Neural progenitor cell (in vitro differentiated cells): ENCODE data around the gene GSTM4. TPM values are rescaled to one million over a fixed set of nuclear protein-coding genes. Genes with fewer than 3 reads are reported as not detected.

Experiments
- DNase-seq: peaks from one replicate; pipeline ENCODE4 v3.0.0-alpha.2; 2016; ENCODE audit warnings: low spot score
- H2AFZ ChIP-seq: fragments of 200-600 bp; sonication (generic); replicated peaks from 2 replicates; pipeline ENCODE4 v1.6.1; 2016; ENCODE audit warnings: antibody characterized with exemption
- H3F3A ChIP-seq: fragments of 200-600 bp; sonication (generic); 2 replicates; pipeline ENCODE4 v1.6.1; 2016; ENCODE audit warnings: antibody characterized with exemption, low read depth
- H3K27ac ChIP-seq: fragments of 200-600 bp; sonication (generic); 2 replicates; pipeline ENCODE4 v1.5.1; 2016; ENCODE audit warnings: mild to moderate bottlenecking
- H3K27me3 ChIP-seq: fragments of 200-600 bp; sonication (generic); 2 replicates; pipeline ENCODE4 v1.6.1; 2016; ENCODE audit warnings: mild to moderate bottlenecking, moderate library complexity
- H3K36me3 ChIP-seq: fragments of 200-600 bp; sonication (generic); 2 replicates; pipeline ENCODE4 v1.5.1; 2016
- H3K4me1 ChIP-seq: fragments of 200-600 bp; sonication (generic); 2 replicates; pipeline ENCODE4 v1.6.1; 2016; ENCODE audit warnings: mixed run types
- H3K4me2 ChIP-seq: fragments of 200-600 bp; sonication (generic); 2 replicates; pipeline ENCODE4 v1.6.1; 2016
- H3K4me3 ChIP-seq: fragments of 200-600 bp; sonication (generic); 2 replicates; pipeline ENCODE4 v1.5.1; 2016
- H3K79me2 ChIP-seq: fragments of 200-600 bp; sonication (generic); 2 replicates; pipeline ENCODE4 v1.6.1; 2016; ENCODE audit warnings: low read depth
- H3K9ac ChIP-seq: fragments of 200-600 bp; sonication (generic); 2 replicates; pipeline ENCODE4 v1.6.1; 2016
- H3K9me3 ChIP-seq: fragments of 200-600 bp; sonication (generic); 2 replicates; pipeline ENCODE4 v1.5.1; 2016; ENCODE audit warnings: low read depth
- H4K20me1 ChIP-seq: fragments of 200-600 bp; sonication (generic); 2 replicates; pipeline ENCODE4 v1.6.1; 2016; ENCODE audit warnings: low read depth
- H3K27ac Mint-ChIP-seq: 3 replicates; pipeline ENCODE4 v1.8.0; 2021; ENCODE audit warnings: mixed read lengths
- H3K27me3 Mint-ChIP-seq: 2 replicates; pipeline ENCODE4 v1.8.0; 2022; ENCODE audit warnings: low read depth, mild to moderate bottlenecking, inconsistent platforms, moderate library complexity, mixed read lengths; ENCODE audit not compliant: insufficient read depth
- H3K36me3 Mint-ChIP-seq: 3 replicates; pipeline ENCODE4 v1.8.0; 2021; ENCODE audit warnings: mixed read lengths
- H3K4me1 Mint-ChIP-seq: 3 replicates; pipeline ENCODE4 v1.8.0; 2021; ENCODE audit warnings: mixed read lengths
- H3K4me3 Mint-ChIP-seq: 3 replicates; pipeline ENCODE4 v1.8.0; 2021; ENCODE audit warnings: mild to moderate bottlenecking, moderate library complexity, mixed read lengths
- H3K9me3 Mint-ChIP-seq: 3 replicates; pipeline ENCODE4 v1.8.0; 2020; ENCODE audit warnings: mixed read lengths
- EZH2 ChIP-seq: fragments of 200-600 bp; sonication (generic); IDR thresholded peaks from 2 replicates; pipeline ENCODE4 v1.6.1; 2017; ENCODE audit warnings: antibody characterized with exemption, mild to moderate bottlenecking, moderate library complexity
- EZH2phosphoT487 ChIP-seq: fragments of 200-600 bp; sonication (generic); IDR thresholded peaks from 2 replicates; pipeline ENCODE4 v1.6.1; 2017; ENCODE audit warnings: antibody characterized with exemption
- total RNA-seq: library from RNA; depleted of rRNA; stranded (reverse); fragments of >200 nt; gene quantifications from 2 replicates; pipeline ENCODE4 v1.2.3, GENCODE V29; 2015; ENCODE audit warnings: low replicate concordance
- TF ChIP-seq, protein P1 (sequence below): fragments of 200-600 bp; sonication (generic); IDR thresholded peaks from 2 replicates; pipeline ENCODE4 v1.5.1; 2017; ENCODE audit warnings: antibody characterized with exemption, mild to moderate bottlenecking

The GSTM4 gene
- total RNA-seq, result 4.3 and 17.3 TPM in 2 replicates

DNA sequence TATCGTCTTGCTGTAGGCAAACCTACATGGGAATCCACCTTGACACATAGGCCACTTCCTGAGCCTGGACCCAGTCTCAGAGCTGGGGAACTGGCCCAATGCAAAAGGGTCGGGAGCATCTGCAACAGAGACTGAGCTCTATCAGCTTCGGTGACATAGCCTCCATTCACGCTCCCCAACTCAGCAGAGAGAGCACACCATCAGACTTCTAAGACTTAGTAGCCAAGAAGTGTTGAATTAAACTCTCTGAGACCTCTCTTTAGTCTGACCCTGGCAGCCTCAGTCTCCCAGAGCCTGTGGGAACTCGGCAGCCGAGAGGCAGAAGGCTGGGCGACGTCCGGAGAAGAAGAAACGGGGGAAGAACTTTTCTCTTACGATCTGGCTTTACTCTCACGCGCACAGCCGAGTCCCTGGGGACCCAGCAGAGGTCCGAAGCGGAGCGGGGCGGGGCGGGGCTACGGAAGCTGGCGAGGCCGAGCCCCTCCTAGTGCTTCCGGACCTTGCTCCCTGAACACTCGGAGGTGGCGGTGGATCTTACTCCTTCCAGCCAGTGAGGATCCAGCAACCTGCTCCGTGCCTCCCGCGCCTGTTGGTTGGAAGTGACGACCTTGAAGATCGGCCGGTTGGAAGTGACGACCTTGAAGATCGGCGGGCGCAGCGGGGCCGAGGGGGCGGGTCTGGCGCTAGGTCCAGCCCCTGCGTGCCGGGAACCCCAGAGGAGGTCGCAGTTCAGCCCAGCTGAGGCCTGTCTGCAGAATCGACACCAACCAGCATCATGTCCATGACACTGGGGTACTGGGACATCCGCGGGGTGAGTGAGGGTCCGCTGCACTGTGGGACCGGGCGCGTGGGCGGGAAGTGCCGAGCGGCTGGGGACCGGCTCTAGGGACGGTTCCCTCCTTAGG lies at the start of gene GSTM4:
GSTM4 (plus strand) TSS at position 485 of the 905 bp plus-strand sequence; CDS start at position 776, 291 bp downstream.
- peak; percentile 86 for DNase-seq
- Histone ChIP-seq H3K4me1 (peaks cover 3% of the 10 kb centered on the region), H3K4me2 (peak within 1 kb of the TSS; percentile 89), H3K9me3 (no peaks in the 10 kb centered on the region), H4K20me1 (no peaks in the 10 kb centered on the region), H3K27ac (no peak within 1 kb of the TSS), H3F3A (peaks cover 4% of the 10 kb centered on the region), H3K4me3 (peak within 1 kb of the TSS; percentile 64), H3K9ac (no peak within 1 kb of the TSS), H3K36me3 (no peaks in the 10 kb centered on the region), H3K79me2 (no peaks in the 10 kb centered on the region), H3K27me3 (peaks cover 46% of the 10 kb centered on the region), H2AFZ (peak within 1 kb of the TSS; percentile 67)
- H3K9me3 Mint-ChIP-seq, result no peaks in the 10 kb centered on the region
- H3K36me3 Mint-ChIP-seq, result peaks cover 6% of the 10 kb centered on the region
- peak within 1 kb of the TSS; percentile 92 for H3K27ac Mint-ChIP-seq
- peak within 1 kb of the TSS; percentile 93 for H3K4me3 Mint-ChIP-seq
- H3K4me1 Mint-ChIP-seq, result peaks cover 17% of the 10 kb centered on the region
- H3K27me3 Mint-ChIP-seq, result peaks cover 13% of the 10 kb centered on the region
- TF ChIP-seq, protein P1, sequence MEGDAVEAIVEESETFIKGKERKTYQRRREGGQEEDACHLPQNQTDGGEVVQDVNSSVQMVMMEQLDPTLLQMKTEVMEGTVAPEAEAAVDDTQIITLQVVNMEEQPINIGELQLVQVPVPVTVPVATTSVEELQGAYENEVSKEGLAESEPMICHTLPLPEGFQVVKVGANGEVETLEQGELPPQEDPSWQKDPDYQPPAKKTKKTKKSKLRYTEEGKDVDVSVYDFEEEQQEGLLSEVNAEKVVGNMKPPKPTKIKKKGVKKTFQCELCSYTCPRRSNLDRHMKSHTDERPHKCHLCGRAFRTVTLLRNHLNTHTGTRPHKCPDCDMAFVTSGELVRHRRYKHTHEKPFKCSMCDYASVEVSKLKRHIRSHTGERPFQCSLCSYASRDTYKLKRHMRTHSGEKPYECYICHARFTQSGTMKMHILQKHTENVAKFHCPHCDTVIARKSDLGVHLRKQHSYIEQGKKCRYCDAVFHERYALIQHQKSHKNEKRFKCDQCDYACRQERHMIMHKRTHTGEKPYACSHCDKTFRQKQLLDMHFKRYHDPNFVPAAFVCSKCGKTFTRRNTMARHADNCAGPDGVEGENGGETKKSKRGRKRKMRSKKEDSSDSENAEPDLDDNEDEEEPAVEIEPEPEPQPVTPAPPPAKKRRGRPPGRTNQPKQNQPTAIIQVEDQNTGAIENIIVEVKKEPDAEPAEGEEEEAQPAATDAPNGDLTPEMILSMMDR, result no peak
- TF ChIP-seq EZH2, result no peak
- TF ChIP-seq EZH2phosphoT487, result no peak

DNA sequence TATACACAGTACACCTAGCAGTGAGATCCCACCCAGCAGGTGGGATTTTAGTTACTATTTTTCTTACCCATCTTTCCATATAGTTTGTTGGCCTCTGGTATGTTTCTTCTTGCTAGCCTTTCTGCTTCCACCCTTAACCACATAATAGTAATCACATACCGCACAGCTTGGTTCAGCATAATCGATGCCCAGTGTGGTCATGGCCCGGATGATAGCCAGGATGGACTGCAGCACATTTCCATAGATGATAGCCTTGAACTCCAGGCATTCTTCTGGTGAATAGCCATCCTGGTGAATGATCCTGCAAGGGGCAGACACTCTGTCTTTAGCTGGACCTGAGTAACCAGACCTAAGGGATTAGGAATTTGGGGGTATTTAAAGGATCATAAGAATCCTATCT lies 46.0 kb upstream of the GSTM4 start:
- no peak for DNase-seq
- TF ChIP-seq EZH2phosphoT487 (no peak), EZH2 (no peak)
- TF ChIP-seq, protein P1, result no peak
- H3K4me3 ChIP-seq, result no peak overlapping the region
- Mint-ChIP-seq H3K27me3 (no peaks in the 10 kb centered on the region), H3K4me1 (peaks cover 14% of the 10 kb centered on the region), H3K27ac (no peak overlapping the region), H3K36me3 (peaks cover 2% of the 10 kb centered on the region), H3K9me3 (no peaks in the 10 kb centered on the region), H3K4me3 (no peak overlapping the region)
- no peaks in the 10 kb centered on the region for H3K9me3 ChIP-seq
- H3K36me3 ChIP-seq, result no peaks in the 10 kb centered on the region
- H3K4me2 ChIP-seq, result no peak overlapping the region
- H3K9ac ChIP-seq, result no peak overlapping the region
- no peaks in the 10 kb centered on the region for H3K27me3 ChIP-seq
- H3K27ac ChIP-seq, result no peak overlapping the region
- H3K4me1 ChIP-seq, result no peaks in the 10 kb centered on the region
- H3K79me2 ChIP-seq, result no peaks in the 10 kb centered on the region
- H2AFZ ChIP-seq, result no peak overlapping the region
- no peaks in the 10 kb centered on the region for H3F3A ChIP-seq
- H4K20me1 ChIP-seq, result no peaks in the 10 kb centered on the region

DNA sequence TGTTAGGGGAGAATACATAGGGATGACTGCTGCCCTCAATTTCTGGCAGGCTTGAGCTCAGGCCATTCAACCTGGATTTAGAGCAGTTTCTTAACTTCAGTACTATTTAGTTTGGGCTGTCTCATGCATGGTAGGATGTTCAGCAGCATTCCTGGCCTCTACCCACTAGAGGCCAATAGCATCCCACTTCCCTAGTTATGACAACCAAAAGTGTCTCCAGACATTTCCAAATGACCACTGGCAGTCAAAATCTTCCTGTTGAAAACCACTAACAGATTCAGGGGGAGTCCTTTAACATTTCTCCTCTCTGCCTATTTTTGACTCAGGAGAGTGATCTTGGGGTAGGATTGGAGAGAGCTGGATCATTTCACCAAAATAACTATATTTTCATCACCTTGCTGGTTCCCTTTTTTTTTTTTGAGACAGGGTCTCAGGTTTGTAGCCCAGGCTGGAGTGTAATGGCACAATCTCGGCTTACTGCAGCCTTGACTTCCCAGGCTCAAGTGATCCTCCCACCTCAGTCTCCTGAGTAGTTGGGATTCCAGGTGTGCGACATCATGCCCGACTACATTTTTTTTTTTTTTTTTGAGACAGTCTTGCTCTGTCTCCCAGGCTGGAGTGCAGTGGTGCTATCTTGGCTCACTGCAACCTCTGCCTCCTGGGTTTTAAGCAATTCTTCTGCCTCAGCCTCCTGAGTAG lies 45.1 kb upstream of the GSTM4 start:
- Mint-ChIP-seq H3K4me3 (no peak overlapping the region), H3K27ac (no peak overlapping the region), H3K9me3 (no peaks in the 10 kb centered on the region), H3K4me1 (peaks cover 17% of the 10 kb centered on the region), H3K27me3 (no peaks in the 10 kb centered on the region), H3K36me3 (peaks cover 2% of the 10 kb centered on the region)
- Histone ChIP-seq H3F3A (no peaks in the 10 kb centered on the region), H3K27ac (no peak overlapping the region), H3K9me3 (no peaks in the 10 kb centered on the region), H3K4me3 (no peak overlapping the region), H2AFZ (no peak overlapping the region), H3K4me2 (no peak overlapping the region), H3K4me1 (no peaks in the 10 kb centered on the region), H3K36me3 (no peaks in the 10 kb centered on the region), H3K27me3 (no peaks in the 10 kb centered on the region), H3K9ac (no peak overlapping the region), H4K20me1 (no peaks in the 10 kb centered on the region), H3K79me2 (no peaks in the 10 kb centered on the region)
- TF ChIP-seq, protein P1, result no peak
- TF ChIP-seq EZH2phosphoT487 (no peak), EZH2 (no peak)
- DNase-seq, result no peak
